SU-DHL-6 (cell line): ENCODE data around the gene FLT1.

Source experiments
- EZH2phosphoT487 ChIP-seq: fragments of 200-600 bp; sonication (generic), shearing (Covaris generic); conservative IDR thresholded peaks from 2 replicates; pipeline ENCODE4 v1.6.1; 2018; ENCODE audit warnings: mild to moderate bottlenecking, antibody characterized with exemption, low read length, moderate library complexity, mixed read lengths
- TF ChIP-seq, protein P1 (sequence below): fragments of 200-600 bp; sonication (generic); IDR thresholded peaks from one replicate; pipeline ENCODE4 v1.5.1; 2017; ENCODE audit warnings: antibody characterized with exemption, mild to moderate bottlenecking, low read length, moderate library complexity; ENCODE audit not compliant: insufficient read depth, poor library complexity, severe bottlenecking

DNA sequence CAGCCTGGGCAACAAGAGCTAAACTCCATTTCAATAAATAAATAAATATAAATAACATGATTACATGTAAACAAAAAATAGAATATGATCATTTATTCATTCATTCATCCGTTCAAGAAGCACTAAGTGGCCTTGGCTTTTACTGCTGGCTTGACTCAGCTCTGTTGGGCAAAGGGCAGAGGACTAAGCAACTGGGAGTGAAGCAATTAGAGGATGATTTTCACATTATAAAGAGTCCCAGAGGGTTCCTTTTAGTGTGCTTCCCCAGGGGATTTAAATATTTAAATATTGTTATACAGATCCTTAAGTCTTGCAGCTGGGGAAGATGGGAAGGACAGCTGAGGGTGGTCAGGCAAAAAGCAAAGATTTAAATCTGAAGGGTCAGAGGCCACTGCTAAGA, 34.9 kb upstream of the FLT1 start:
- TF ChIP-seq, protein P1, sequence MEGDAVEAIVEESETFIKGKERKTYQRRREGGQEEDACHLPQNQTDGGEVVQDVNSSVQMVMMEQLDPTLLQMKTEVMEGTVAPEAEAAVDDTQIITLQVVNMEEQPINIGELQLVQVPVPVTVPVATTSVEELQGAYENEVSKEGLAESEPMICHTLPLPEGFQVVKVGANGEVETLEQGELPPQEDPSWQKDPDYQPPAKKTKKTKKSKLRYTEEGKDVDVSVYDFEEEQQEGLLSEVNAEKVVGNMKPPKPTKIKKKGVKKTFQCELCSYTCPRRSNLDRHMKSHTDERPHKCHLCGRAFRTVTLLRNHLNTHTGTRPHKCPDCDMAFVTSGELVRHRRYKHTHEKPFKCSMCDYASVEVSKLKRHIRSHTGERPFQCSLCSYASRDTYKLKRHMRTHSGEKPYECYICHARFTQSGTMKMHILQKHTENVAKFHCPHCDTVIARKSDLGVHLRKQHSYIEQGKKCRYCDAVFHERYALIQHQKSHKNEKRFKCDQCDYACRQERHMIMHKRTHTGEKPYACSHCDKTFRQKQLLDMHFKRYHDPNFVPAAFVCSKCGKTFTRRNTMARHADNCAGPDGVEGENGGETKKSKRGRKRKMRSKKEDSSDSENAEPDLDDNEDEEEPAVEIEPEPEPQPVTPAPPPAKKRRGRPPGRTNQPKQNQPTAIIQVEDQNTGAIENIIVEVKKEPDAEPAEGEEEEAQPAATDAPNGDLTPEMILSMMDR = no peak
- no peak for TF ChIP-seq EZH2phosphoT487
